ENCODE results near the gene SSX4.
"Not testable (repeated sequence)": the region's sequence is repeated elsewhere in the genome, so short reads cannot be mapped to it uniquely, and the experiment has no call there.

SSX4 gene

DNA sequence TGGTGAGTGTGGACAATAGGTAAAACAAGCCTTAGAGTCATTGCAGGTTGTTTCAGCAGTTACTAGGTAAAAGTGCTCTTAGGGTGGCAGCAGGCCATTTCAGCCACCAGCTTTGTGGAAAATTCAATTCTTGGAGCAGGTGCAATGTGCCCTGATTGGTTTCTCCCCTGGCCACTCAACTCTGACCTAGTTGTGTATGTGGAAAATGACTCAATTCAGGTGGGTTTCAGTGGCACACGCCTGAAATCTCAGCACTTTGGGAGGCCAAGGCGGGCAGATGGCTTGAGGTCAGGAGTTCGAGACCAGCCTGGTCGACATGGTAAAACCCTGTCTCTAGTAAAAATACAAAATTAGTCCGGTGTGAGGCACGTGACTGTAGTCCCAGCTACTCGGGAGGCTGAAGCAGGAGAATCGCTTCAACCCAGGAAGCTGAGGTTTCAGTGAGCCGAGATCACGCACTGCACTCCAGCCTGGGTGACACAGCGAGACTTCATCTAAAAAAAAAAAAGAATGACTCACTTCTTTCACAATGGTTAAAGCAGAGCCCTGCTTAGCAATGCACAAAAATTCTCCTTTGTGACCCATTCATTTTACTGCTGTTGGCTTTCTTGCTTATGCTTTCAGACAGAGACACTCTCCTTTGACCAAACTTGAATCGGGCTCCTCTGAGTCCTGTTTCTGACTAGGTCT, 43.8 kb downstream of the SSX4 start:
- not testable (repeated sequence) for H3K9me3 ChIP-seq (ENCODE audit: control insufficient read depth in 1 of 2, low read length in 2 of 2); H3K9ac ChIP-seq (ENCODE audit: low read depth in 1 of 2, low read length in 2 of 2); H3K36me3 ChIP-seq (ENCODE audit: control insufficient read depth in 1 of 2, insufficient read depth in 2 of 2, low read length in 2 of 2); H3K4me3 ChIP-seq (ENCODE audit: low read depth in 1 of 2, low read length in 2 of 2); H3K27ac ChIP-seq (ENCODE audit: low read depth, low read length); H3K4me1 ChIP-seq (ENCODE audit: control insufficient read depth in 1 of 2, insufficient read depth in 2 of 2, low read length in 2 of 2); H3K27me3 ChIP-seq (ENCODE audit: control insufficient read depth in 1 of 2, insufficient read depth in 2 of 2, low read length in 2 of 2)

DNA sequence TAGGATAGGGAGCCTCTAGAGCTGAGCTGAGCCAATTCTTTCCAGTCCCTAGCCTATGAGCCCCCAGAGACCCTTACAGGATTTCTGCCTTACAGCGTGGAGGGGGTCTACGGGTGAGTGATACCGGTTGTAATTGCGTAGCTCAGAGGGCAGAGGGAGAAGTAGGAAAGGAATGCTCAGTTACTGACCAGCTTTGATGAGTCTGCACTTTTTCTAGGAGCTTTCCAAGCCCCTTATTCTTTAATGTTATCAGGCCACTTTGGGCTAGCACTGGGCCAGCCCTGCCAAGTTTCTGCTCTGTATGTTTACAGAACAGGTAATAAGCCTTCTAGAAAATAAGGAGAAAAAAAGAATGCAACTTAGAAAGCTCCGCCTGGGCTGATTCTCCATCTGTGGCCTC, 46.3 kb downstream of the SSX4 start:
- H3K9ac ChIP-seq (ENCODE audit: low read depth in 1 of 2, low read length in 2 of 2); H3K4me3 ChIP-seq (ENCODE audit: low read depth in 1 of 2, low read length in 2 of 2); H3K9me3 ChIP-seq (ENCODE audit: control insufficient read depth in 1 of 2, low read length in 2 of 2); H3K27ac ChIP-seq (ENCODE audit: low read depth, low read length); H3K27me3 ChIP-seq (ENCODE audit: control insufficient read depth in 1 of 2, insufficient read depth in 2 of 2, low read length in 2 of 2); H3K36me3 ChIP-seq (ENCODE audit: control insufficient read depth in 1 of 2, insufficient read depth in 2 of 2, low read length in 2 of 2); H3K4me1 ChIP-seq (ENCODE audit: control insufficient read depth in 1 of 2, insufficient read depth in 2 of 2, low read length in 2 of 2): not testable (repeated sequence)

DNA sequence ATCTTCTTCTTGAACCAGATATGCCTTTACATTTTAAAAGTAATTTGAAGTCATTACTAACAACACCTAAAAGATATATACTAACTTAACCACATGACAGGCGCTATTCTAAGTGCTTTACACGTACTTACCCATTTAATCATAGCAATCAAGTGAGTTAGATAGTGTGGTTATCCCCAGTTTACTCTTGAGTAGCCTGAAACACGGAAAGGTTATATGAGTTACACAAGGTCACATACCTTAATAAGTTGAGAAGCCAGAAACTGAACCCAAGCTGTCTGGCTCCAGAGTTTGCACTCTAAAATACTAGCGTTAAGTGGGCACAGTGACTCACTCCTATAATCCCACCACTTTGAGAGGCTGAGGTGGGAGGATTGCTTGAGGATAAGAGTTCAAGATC, 46.8 kb downstream of the SSX4 start:
- H3K27ac ChIP-seq (ENCODE audit: low read depth, low read length); H3K9ac ChIP-seq (ENCODE audit: low read depth in 1 of 2, low read length in 2 of 2); H3K27me3 ChIP-seq (ENCODE audit: control insufficient read depth in 1 of 2, insufficient read depth in 2 of 2, low read length in 2 of 2); H3K4me3 ChIP-seq (ENCODE audit: low read depth in 1 of 2, low read length in 2 of 2); H3K9me3 ChIP-seq (ENCODE audit: control insufficient read depth in 1 of 2, low read length in 2 of 2); H3K4me1 ChIP-seq (ENCODE audit: control insufficient read depth in 1 of 2, insufficient read depth in 2 of 2, low read length in 2 of 2); H3K36me3 ChIP-seq (ENCODE audit: control insufficient read depth in 1 of 2, insufficient read depth in 2 of 2, low read length in 2 of 2): not testable (repeated sequence)

DNA sequence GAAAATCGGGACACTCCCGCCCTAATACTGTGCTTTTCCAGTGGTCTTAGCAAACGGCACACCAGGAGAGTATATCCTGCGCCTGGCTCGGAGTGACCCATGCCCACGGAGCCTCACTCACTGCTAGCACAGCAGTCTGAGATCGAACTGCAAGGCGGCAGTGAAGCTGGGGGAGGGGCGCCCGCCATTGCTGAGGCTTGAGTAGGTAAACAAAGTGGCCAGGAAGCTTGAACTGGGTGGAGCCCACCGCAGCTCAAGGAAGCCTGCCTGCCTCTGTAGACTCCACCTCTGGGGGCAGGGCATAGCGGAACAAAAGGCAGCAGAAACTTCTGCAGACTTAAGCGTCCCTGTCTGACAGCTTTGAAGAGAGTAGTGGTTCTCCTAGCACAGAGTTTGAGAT, 50.4 kb downstream of the SSX4 start:
- not testable (repeated sequence) for H3K27ac ChIP-seq (ENCODE audit: low read depth, low read length); H3K36me3 ChIP-seq (ENCODE audit: control insufficient read depth in 1 of 2, insufficient read depth in 2 of 2, low read length in 2 of 2); H3K27me3 ChIP-seq (ENCODE audit: control insufficient read depth in 1 of 2, insufficient read depth in 2 of 2, low read length in 2 of 2); H3K4me3 ChIP-seq (ENCODE audit: low read depth in 1 of 2, low read length in 2 of 2); H3K9me3 ChIP-seq (ENCODE audit: control insufficient read depth in 1 of 2, low read length in 2 of 2); H3K4me1 ChIP-seq (ENCODE audit: control insufficient read depth in 1 of 2, insufficient read depth in 2 of 2, low read length in 2 of 2); H3K9ac ChIP-seq (ENCODE audit: low read depth in 1 of 2, low read length in 2 of 2)

All from duodenal mucosa (tissue), 2 donors.